HepG2 (cell line): ENCODE data around the gene GRB2. TPM values are rescaled to one million over a fixed set of nuclear protein-coding genes. Genes with fewer than 3 reads are reported as not detected.

Experiments used
- AHR ChIP-seq: IDR thresholded peaks from 2 replicates; pipeline ENCODE4 v1.6.1; 2018; ENCODE audit warnings: missing genetic modification reagents, missing compliant biosample characterization
- BORCS8-MEF2B ChIP-seq: sonication (generic); formaldehyde crosslinking; IDR thresholded peaks from 2 replicates; pipeline ENCODE4 v1.8.0; 2022; ENCODE audit warnings: mild to moderate bottlenecking, missing genetic modification reagents
- FOXA1 ChIP-seq, 2 experiments: fragments of 450-650 bp in 1 of 2; sonication (generic) in 1 of 2; formaldehyde crosslinking in 1 of 2; IDR thresholded peaks; 2 replicates each; pipeline versions ENCODE4 v1.4.0 to v1.6.1; 2016 to 2020; ENCODE audit warnings: missing genetic modification reagents in 1 of 2
- GLI4 ChIP-seq: sonication (generic); formaldehyde crosslinking; IDR thresholded peaks from 2 replicates; pipeline ENCODE4 v1.5.1; 2020; ENCODE audit warnings: missing genetic modification reagents, mild to moderate bottlenecking, moderate library complexity, borderline replicate concordance
- HMGA1 ChIP-seq: sonication (generic); formaldehyde crosslinking; conservative IDR thresholded peaks from 2 replicates; pipeline ENCODE4 v1.4.0; 2020; ENCODE audit warnings: missing genetic modification reagents
- IRF2 ChIP-seq: IDR thresholded peaks from 2 replicates; pipeline ENCODE4 v1.6.1; 2018; ENCODE audit warnings: missing genetic modification reagents, missing compliant biosample characterization
- MIXL1 ChIP-seq: IDR thresholded peaks from 2 replicates; pipeline ENCODE4 v1.6.1; 2016
- MYC ChIP-seq: sonication (generic); formaldehyde crosslinking; IDR thresholded peaks from 2 replicates; pipeline ENCODE4 v1.9.0; 2021; ENCODE audit warnings: missing genetic modification reagents, borderline replicate concordance
- RFX5 ChIP-seq: IDR thresholded peaks from 2 replicates; pipeline ENCODE4 v1.6.1; 2011; ENCODE audit warnings: low read depth, low read length, improper control_type of control experiment
- TGIF2 ChIP-seq: IDR thresholded peaks from 2 replicates; pipeline ENCODE4 v1.6.1; 2016; ENCODE audit warnings: control low read depth, missing compliant biosample characterization
- TMF1 ChIP-seq: sonication (generic); formaldehyde crosslinking; IDR thresholded peaks from 2 replicates; pipeline ENCODE4 v1.8.1; 2022; ENCODE audit warnings: low read depth, missing genetic modification reagents
- ZBTB42 ChIP-seq: sonication (generic); formaldehyde crosslinking; IDR thresholded peaks from 2 replicates; pipeline ENCODE4 v1.5.0; 2020; ENCODE audit warnings: mild to moderate bottlenecking, missing genetic modification reagents
- ZNF460 ChIP-seq: sonication (generic); formaldehyde crosslinking; IDR thresholded peaks from 2 replicates; pipeline ENCODE4 v1.5.1; 2020; ENCODE audit warnings: missing genetic modification reagents, mild to moderate bottlenecking, borderline replicate concordance
- ZNF607 ChIP-seq: sonication (generic); formaldehyde crosslinking; IDR thresholded peaks from 2 replicates; pipeline ENCODE4 v1.5.1; 2020; ENCODE audit warnings: missing genetic modification reagents, mild to moderate bottlenecking, borderline replicate concordance
- polyA plus RNA-seq, 8 experiments: library from polyadenylated mRNA; depleted of rRNA in 3 of 8; stranded (reverse) in 7 of 8; unstranded in 1 of 8; fragments of >200 nt; fragmentation: Illumina TruSeq in 4 of 8; extraction: Trizol in 4 of 8; gene quantifications; 2 replicates each; pipeline versions ENCODE4 v1.2.1 to v1.2.3, GENCODE V29; 2011 to 2016; ENCODE audit warnings: low read depth in 4 of 8, missing spikeins in 1 of 8, mixed read lengths in 1 of 8; ENCODE audit not compliant: insufficient read depth in 1 of 8
- total RNA-seq, 5 experiments: library from RNA; depleted of rRNA; stranded (reverse); fragments of >200 nt; fragmentation: Illumina TruSeq; extraction: Trizol; gene quantifications; 2 replicates each; pipeline ENCODE4 v1.2.3, GENCODE V29; 2016; ENCODE audit warnings: low read depth in 1 of 5
- TF ChIP-seq, protein P1 (sequence below): sonication (generic); formaldehyde crosslinking; IDR thresholded peaks from 2 replicates; pipeline ENCODE4 v1.4.0; 2020; ENCODE audit warnings: missing genetic modification reagents
- TF ChIP-seq, protein P2 (sequence below): sonication (generic); formaldehyde crosslinking; IDR thresholded peaks from 2 replicates; pipeline ENCODE4 v1.5.0; 2020; ENCODE audit warnings: missing genetic modification reagents, mild to moderate bottlenecking, borderline replicate concordance
- TF ChIP-seq, protein P3 (sequence below): sonication (generic); formaldehyde crosslinking; IDR thresholded peaks from 2 replicates; pipeline ENCODE4 v1.8.0; 2022; ENCODE audit warnings: low read depth, missing genetic modification reagents
- TF ChIP-seq, protein P4 (sequence below): sonication (generic); formaldehyde crosslinking; IDR thresholded peaks from 2 replicates; pipeline ENCODE4 v1.4.0; 2020; ENCODE audit warnings: missing genetic modification reagents
- TF ChIP-seq, protein P5 (sequence below): sonication (generic); formaldehyde crosslinking; IDR thresholded peaks from 2 replicates; pipeline ENCODE4 v1.4.0; 2020; ENCODE audit warnings: low read depth, mild to moderate bottlenecking, missing genetic modification reagents

GRB2 gene
- total and polyA plus RNA-seq, 2 of the 13 experiments (the other 11 are each of a cell fraction or from before 2014, with no cell fraction given) = 84.6 to 92.3 TPM

DNA sequence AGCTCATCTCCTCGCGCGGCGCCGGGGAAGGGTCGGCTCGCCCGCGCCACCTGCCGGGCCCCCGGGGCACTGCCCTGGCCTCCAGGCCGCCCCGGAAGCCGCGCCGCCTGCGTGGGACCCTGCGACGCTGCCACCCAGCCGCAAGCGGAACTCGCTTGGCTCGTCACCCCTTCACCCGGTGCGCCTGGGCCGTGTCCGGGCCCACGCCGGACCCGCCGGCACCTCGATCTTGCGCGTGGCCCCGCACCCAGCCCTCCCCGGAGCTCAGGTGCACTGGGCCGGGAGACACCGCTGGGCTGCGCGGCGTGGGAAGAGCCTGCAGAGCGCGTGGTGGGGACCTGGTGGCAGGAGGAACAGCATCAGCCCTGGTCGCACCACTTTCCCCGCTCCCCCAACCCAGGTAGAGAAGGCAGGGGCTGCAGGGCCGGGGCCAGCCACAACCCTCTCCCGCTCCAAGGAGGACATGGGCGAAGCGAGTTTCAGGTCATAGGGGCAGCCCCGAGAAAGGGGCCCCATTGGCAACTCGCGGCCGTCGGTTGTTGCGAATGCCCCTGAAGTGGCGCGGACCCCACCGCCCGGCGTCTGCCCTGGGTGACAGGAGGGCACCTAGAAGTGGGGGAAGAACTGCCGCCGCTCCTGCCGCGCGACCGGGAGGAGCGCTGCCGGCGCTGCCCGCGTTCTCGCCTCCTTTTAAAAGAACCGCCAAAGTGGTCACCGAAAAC lies 134.1 kb downstream of the GRB2 start (continued):
- TF ChIP-seq ZNF460 (CRISPR knock-in tag) (no peak), TGIF2 (CRISPR knock-in tag) (peak; percentile 13; the same call in 1 of the 2 replicates), BORCS8-MEF2B (CRISPR knock-in tag) (peak; percentile 80; the same call in 1 of the 2 replicates), MIXL1 (CRISPR knock-in tag) (no peak), HMGA1 (CRISPR knock-in tag) (no peak), ZNF607 (CRISPR knock-in tag) (peak; percentile 67; the same call in 1 of the 2 replicates), AHR (CRISPR knock-in tag) (no peak; the same call in 1 of the 2 replicates), TMF1 (no peak), MYC (CRISPR knock-in tag) (peak; percentile 83), GLI4 (CRISPR knock-in tag) (peak; percentile 78; the same call in 1 of the 2 replicates), RFX5 (no peak), ZBTB42 (CRISPR knock-in tag) (peak; percentile 78; the same call in 1 of the 2 replicates), IRF2 (no peak), FOXA1 (IDR thresholded peaks at IDR 0.05) (no peak), FOXA1 (CRISPR knock-in tag; IDR thresholded peaks at IDR 0.05) (0 out of 2 replicates have a peak, but pooled peaks have one; percentile 15)
- TF ChIP-seq, protein P1, sequence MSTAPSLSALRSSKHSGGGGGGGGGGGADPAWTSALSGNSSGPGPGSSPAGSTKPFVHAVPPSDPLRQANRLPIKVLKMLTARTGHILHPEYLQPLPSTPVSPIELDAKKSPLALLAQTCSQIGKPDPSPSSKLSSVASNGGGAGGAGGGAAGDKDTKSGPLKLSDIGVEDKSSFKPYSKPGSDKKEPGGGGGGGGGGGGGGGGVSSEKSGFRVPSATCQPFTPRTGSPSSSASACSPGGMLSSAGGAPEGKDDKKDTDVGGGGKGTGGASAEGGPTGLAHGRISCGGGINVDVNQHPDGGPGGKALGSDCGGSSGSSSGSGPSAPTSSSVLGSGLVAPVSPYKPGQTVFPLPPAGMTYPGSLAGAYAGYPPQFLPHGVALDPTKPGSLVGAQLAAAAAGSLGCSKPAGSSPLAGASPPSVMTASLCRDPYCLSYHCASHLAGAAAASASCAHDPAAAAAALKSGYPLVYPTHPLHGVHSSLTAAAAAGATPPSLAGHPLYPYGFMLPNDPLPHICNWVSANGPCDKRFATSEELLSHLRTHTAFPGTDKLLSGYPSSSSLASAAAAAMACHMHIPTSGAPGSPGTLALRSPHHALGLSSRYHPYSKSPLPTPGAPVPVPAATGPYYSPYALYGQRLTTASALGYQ (CRISPR knock-in tag) = 0 out of 2 replicates have a peak, but pooled peaks have one; percentile 35
- TF ChIP-seq, protein P2, sequence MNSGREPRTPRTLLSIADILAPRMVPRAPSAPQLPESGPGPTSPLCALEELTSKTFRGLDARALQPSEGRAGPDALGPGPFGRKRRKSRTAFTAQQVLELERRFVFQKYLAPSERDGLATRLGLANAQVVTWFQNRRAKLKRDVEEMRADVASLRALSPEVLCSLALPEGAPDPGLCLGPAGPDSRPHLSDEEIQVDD (CRISPR knock-in tag) = no peak; the same call in 1 of the 2 replicates
- TF ChIP-seq, protein P3, sequence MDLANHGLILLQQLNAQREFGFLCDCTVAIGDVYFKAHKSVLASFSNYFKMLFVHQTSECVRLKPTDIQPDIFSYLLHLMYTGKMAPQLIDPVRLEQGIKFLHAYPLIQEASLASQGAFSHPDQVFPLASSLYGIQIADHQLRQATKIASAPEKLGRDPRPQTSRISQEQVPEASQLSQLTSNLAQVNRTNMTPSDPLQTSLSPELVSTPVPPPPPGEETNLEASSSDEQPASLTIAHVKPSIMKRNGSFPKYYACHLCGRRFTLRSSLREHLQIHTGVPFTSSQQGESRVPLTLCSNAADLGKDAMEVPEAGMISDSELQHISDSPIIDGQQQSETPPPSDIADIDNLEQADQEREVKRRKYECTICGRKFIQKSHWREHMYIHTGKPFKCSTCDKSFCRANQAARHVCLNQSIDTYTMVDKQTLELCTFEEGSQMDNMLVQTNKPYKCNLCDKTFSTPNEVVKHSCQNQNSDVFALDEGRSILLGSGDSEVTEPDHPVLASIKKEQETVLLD (CRISPR knock-in tag) = peak; percentile 66; the same call in 1 of the 2 replicates
- TF ChIP-seq, protein P4, sequence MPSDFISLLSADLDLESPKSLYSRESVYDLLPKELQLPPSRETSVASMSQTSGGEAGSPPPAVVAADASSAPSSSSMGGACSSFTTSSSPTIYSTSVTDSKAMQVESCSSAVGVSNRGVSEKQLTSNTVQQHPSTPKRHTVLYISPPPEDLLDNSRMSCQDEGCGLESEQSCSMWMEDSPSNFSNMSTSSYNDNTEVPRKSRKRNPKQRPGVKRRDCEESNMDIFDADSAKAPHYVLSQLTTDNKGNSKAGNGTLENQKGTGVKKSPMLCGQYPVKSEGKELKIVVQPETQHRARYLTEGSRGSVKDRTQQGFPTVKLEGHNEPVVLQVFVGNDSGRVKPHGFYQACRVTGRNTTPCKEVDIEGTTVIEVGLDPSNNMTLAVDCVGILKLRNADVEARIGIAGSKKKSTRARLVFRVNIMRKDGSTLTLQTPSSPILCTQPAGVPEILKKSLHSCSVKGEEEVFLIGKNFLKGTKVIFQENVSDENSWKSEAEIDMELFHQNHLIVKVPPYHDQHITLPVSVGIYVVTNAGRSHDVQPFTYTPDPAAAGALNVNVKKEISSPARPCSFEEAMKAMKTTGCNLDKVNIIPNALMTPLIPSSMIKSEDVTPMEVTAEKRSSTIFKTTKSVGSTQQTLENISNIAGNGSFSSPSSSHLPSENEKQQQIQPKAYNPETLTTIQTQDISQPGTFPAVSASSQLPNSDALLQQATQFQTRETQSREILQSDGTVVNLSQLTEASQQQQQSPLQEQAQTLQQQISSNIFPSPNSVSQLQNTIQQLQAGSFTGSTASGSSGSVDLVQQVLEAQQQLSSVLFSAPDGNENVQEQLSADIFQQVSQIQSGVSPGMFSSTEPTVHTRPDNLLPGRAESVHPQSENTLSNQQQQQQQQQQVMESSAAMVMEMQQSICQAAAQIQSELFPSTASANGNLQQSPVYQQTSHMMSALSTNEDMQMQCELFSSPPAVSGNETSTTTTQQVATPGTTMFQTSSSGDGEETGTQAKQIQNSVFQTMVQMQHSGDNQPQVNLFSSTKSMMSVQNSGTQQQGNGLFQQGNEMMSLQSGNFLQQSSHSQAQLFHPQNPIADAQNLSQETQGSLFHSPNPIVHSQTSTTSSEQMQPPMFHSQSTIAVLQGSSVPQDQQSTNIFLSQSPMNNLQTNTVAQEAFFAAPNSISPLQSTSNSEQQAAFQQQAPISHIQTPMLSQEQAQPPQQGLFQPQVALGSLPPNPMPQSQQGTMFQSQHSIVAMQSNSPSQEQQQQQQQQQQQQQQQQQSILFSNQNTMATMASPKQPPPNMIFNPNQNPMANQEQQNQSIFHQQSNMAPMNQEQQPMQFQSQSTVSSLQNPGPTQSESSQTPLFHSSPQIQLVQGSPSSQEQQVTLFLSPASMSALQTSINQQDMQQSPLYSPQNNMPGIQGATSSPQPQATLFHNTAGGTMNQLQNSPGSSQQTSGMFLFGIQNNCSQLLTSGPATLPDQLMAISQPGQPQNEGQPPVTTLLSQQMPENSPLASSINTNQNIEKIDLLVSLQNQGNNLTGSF = peak; percentile 60; the same call in 1 of the 2 replicates
- TF ChIP-seq, protein P5, sequence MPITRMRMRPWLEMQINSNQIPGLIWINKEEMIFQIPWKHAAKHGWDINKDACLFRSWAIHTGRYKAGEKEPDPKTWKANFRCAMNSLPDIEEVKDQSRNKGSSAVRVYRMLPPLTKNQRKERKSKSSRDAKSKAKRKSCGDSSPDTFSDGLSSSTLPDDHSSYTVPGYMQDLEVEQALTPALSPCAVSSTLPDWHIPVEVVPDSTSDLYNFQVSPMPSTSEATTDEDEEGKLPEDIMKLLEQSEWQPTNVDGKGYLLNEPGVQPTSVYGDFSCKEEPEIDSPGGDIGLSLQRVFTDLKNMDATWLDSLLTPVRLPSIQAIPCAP (CRISPR knock-in tag) = peak; percentile 68; the same call in 1 of the 2 replicates
